ENCODE results near the gene ZNF684.
"Not testable (repeated sequence)": the region's sequence is repeated elsewhere in the genome, so short reads cannot be mapped to it uniquely, and the experiment has no call there.

Gene ZNF684

DNA sequence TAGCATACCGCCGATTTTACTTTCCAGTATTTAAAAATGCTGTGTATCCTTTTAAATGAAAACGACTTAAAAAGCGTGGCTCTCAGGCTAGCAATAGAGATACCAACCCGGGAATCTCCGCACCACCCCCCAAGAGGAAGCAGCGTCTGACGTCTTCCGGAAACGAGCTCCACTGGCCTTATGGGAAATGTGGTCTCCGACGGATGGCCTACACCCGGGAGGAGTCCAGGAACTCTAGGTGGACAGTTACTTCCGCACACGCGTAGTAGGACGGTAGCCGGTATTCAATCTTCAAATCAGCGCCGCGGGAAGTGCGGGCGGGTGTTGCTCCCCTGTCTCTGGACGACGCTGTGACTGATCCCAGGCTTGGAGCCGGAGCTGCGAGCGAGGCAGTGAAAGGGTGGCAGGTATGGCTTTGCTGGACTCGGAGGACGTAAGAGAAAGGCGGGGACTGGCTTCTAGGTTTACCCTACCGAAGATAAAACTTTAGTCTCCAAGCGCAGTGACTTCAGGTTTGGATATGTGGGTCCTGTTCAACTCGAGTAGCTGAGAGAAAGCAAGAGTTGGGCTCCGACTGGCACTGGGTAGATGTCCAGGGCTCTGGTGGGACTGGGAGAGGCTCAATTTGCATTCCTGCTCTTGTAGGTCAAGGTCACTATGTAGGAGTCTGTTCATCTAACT lies at the start of gene ZNF684:
TSS of gene ZNF684 (plus strand) at position 257 of the 681 bp plus-strand sequence. CDS start 1,530 bp downstream, outside the sequence.
- peak; percentile 96 for DNase-seq

DNA sequence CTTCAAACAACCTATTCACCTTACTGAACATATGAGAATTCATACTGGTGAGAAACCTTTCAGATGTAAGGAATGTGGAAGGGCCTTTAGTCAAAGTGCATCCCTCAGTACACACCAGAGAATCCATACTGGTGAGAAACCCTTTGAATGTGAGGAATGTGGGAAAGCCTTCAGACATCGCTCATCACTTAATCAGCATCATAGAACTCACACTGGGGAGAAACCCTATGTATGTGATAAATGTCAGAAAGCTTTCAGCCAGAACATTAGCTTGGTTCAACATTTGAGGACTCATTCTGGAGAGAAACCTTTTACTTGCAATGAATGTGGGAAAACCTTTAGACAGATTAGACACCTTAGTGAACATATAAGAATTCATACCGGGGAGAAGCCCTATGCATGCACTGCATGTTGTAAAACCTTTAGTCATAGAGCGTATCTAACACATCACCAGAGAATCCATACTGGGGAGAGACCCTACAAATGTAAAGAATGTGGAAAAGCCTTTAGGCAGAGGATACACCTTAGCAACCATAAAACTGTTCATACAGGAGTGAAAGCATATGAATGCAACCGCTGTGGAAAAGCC lies 36.0 kb upstream of the ZNF684 start:
- no peak for DNase-seq

DNA sequence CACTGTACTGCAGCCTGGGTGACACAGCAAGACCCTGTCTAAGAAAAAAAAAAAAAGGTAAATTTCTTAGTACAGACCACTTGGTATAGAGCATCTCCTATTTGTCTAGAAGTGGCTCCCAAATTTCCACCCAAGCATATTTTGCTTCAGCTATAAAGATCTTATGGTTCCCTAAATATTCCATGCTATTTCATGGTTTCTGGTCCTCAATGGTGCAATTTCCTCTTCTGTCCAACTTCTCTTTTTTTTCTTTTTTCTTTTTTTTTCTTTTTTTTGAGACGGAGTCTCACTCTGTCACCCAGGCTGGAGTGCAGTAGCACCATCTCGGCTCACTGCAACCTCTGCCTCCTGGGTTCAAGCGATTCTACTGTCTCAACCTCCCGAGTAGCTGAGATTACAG lies 28.8 kb upstream of the ZNF684 start:
- DNase-seq = not testable (repeated sequence)

GRCh38 chr1:40507973-40508372 lies 23.5 kb upstream of the ZNF684 start:
- no peak for DNase-seq

- DNase-seq = peak; percentile 32
Measured at GRCh38 chr1:40508375-40509341, 22.8 kb upstream of the ZNF684 start, which contains the start of gene EXO5. EXO5 (plus strand) TSS chr1:40508767; CDS start chr1:40514545, 5,778 bp downstream.

- no peak for DNase-seq
Measured at GRCh38 chr1:40519517-40519916, 11.9 kb upstream of the ZNF684 start.

GRCh38 chr1:40530735-40531380 lies 579 bp upstream of the ZNF684 start:
- DNase-seq = no peak

DNA sequence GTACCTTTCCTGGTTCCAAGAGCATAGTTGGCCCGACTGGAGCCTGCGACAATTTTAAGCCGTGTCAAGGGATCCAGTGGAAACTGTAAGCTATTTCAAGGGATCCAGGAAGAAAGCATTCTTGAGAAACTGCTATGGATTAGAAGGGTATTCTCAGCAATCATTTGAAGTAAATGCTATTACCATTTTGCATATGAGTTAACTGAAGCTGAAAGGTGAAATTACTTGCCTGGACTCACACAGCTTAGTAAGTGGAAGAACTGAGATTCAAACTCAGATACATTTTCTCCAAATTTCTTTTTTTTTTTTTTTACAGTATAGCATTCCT lies 589 bp downstream of the ZNF684 start:
- DNase-seq = no peak

DNA sequence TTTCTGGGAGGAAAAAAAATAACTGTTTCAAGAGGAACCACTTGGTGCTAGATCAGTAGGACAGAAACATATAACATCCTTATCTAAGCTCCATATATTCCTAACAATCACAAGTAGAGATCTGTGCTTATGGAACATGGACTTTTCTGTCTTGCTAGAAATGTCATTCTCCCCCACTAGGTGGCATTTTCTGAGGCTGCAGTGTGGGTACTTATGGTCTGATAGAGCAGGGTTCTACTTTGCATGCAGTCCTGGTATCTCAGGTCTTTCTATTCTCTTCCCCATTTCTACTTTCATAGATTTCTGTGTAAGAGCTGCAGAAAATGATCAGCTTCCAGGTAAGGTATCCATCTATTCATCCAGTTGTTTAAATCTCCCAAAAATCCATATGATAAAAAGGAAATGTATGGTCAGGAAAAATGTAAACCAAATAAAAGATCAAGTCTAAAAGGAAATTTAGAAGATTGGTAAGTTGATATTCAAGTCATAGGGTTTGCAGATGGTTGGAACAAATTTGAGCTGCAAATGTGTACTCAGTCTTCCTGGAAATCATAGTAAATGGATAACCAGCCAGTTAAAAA lies 1.5 kb downstream of the ZNF684 start:
- peak; percentile 43 for DNase-seq

DNA sequence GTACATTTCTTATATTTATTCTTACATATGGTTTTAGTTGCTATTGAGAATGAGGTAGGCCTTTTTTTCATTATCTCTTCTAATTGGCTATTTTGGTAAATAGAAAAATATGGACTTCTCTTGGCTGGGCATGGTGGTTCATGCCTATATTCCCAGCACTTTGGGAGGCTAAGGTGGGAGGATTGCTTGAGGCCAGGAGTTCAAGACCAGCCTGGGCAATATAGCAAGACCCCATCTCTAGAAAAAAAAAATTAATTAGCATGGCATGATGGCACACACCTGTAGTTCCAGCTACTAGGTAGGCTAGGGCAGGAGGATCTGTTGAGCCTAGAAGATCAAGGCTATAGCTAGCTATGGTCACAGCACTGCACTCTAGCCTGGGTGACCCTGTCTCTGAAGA lies 3.2 kb downstream of the ZNF684 start:
- DNase-seq = no peak

DNA sequence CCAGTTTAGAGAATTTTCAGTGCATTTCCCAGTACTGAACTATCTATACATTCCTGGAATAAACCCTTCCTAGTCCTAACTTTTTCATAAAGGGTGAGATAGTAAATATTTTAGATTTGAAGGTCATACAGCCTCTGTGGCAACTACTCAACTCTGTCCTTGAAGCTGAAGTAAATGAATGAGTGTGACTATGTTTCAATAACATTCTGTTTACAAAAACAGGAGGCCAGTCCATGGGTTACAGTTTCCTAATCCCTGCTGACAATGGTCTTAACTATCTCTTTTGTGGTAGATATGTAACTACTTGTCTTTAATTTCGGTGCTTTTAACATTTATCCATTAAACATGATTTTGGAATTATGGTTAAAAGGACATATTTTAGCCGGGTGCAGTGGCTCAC lies 4.3 kb downstream of the ZNF684 start:
- no peak for DNase-seq

DNA sequence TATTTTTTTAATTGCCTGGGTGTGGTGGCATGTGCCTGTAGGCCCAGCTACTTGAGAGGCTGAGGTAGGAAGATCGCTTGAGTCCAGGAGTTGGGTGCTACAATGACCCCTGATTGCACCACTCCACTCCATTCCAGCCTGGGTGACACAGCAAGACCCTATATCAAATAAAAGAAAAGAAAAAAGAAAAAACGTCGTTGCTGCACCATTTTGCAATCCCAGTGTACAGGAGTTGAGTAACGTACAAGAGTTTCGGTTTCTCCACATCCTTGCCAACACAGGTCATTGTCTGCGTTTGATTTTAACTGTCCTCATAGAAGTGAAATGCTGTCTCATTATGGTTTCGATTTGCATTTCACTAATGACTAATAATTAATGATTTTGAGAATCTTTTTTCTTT lies 7.9 kb downstream of the ZNF684 start:
- DNase-seq = no peak

- DNase-seq = no peak
Measured at GRCh38 chr1:40546957-40547356, 15.5 kb downstream of the ZNF684 start.

GRCh38 chr1:40553017-40553416 lies 21.6 kb downstream of the ZNF684 start:
- no peak for DNase-seq

GRCh38 chr1:40554807-40555206 lies 23.4 kb downstream of the ZNF684 start:
- not testable (repeated sequence) for DNase-seq

GRCh38 chr1:40556121-40556520 lies 24.7 kb downstream of the ZNF684 start:
- DNase-seq = no peak

DNA sequence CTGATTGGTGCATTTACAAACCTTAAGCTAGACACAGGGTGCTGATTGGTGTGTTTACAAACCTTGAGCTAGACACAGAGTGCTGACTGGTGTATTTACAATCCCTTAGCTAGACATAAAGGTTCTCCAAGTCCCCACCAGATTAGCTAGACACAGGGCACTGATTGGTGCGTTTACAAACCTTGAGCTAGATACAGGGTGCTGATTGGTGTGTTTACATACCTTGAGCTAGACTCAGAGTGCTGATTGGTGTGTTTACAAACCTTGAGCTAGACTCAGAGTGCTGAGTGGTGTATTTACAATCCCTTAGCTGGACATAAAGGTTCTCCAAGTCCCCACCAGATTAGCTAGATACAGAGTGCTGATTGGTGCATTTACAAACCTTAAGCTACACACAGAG lies 26.8 kb downstream of the ZNF684 start:
- not testable (repeated sequence) for DNase-seq

GRCh38 chr1:40562185-40562584 lies 30.7 kb downstream of the ZNF684 start:
- DNase-seq = no peak

DNA sequence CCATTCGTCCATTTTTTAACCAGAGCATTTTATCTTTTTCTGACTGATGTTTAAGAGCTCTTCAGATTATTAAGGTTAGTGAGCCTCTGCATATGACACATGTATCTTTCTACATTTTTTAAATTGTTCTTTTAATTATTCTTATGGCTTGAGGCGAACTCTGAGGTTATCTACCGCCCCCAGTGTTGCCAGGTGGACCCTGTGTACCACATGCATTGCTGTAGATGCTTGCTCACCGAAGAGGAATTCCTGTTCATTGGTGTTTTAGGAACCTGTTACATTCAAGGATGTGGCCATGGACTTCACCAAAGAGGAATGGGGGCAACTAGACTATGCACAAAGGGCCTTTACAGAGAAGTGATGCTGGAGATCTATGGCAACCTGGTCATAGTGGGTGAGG lies 31.8 kb downstream of the ZNF684 start:
- DNase-seq = no peak

GRCh38 chr1:40564506-40564905 lies 33.1 kb downstream of the ZNF684 start:
- DNase-seq = no peak

DNA sequence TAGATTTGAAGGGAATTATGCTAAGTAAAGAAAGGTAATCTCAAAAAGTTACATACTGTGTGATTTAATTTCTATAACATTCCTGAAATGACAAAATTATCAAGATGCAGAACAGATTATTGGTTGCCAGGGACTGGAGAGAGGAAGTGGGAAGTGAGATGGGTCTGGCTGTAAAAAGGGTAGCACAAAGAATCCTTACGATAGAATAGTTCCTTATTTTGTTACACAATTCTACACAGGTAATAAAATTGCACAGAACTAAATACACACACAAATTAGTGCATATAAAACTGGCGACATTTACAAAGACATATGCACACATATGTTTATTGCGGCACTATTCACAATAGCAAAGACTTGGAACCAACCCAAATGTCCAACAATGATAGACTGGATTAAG lies 33.5 kb downstream of the ZNF684 start:
- DNase-seq = no peak

- DNase-seq = no peak
Measured at GRCh38 chr1:40567825-40568224, 36.4 kb downstream of the ZNF684 start.

GRCh38 chr1:40574805-40575204 lies 43.4 kb downstream of the ZNF684 start:
- not testable (repeated sequence) for DNase-seq
